OCI-M2 (cell line): ENCODE measurements around the gene MAPK13.

Experiments used
- DNase-seq: peaks from one replicate; lab custom pipeline; 2025; ENCODE audit not compliant: unreplicated experiment; lab: John Stamatoyannopoulos, UW

MAPK13 gene

DNA sequence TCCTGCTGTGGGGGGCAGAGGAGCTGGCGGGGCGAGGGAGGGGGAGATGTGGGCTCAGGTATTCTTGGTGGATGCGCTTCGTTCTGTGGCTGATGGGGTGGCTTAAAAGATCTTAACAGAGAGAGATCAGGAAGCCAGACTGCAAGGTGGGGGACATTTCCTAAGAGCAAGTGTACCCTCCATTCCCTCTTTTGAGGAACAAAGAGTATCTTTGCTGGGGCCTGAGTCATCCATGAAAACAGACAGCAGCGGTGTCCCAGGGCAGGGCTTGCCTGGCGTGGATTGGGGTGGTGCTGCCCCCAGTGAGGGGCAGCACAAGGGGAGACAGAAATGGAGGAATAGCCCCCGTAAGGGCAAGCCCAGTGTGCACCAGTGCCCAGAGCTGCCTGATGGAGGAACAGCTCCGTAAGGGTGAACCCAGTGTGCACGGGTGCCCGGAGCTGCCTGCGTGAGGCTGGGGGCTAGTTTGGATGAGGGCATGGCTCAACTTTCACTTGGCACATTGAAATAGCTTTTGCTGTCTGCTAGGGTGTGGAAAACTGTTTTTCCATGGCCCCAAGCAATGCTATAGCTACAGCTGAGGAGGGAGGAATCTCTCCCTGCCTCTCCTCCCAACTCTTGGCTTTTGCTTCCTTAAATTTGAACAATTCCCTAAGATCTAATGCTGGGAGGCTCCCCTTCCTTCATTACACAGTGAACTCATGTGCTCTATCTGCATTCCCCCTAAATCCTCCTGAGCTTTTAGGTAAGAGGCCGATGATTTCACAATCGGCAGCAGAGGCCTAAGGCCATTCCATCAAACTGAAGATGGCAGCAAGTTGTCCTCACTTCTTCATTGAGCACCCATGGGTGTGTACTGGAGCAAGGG is 12.9 kb downstream of the MAPK13 start:
- no peak for DNase-seq

DNA sequence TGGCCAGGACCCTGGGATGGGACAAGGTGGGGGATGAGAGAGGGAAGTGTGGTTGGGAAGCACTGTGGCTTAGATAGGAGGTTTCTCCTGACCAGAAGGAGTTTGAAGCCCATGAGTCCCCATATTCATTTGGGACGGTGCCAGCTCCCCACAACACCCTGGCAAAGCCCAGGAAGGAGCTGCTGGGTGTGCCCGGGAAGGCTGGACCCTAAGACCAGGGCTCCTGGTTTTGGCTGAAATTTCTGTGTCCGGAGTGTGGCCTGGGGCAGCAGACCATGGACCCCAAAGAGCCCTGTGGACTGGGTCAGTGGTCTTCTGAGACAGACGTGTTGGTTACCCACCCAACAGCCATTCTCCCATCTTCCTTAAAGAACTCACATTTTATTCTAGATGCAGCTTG is 15.2 kb downstream of the MAPK13 start:
- no peak for DNase-seq

DNA sequence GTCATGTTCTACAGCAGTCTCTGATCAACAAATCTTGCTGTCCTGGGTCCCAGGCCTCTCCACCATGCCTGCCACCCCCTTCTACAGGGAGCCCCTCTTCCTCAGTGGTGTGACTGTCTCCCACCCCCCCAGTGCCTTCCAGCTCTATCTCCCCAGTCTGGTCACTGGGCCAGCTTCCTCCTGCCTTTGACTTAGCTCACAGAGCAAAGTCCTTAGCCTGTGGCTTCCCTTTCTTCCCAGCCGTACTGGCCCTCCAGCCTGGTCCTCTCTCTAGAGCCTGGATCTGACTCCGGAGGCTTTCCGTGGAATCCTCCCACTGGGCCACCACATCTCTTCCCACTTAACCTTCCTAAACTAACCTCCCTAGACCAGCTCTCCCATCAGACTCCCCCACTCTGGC is 17.0 kb downstream of the MAPK13 start:
- DNase-seq, result no peak

DNA sequence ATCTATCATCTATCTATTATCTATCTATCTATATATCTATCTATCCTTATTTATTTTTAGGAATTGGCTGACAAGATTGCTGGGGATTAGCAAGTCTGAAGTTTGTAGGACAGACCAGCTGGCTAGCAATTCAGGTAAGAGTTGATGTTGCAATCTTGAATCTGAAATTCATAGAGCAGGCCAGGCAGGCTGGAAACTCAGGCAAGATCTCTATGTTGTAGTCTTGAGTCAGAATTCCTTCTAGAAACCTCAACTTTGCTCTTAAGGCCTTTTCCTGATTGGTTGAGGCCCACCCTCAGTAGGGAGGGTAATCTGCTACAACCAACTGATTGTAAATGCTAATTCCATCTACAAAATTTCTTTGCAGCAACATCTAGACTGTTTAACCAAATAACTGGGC is 19.2 kb downstream of the MAPK13 start:
- no peak for DNase-seq

DNA sequence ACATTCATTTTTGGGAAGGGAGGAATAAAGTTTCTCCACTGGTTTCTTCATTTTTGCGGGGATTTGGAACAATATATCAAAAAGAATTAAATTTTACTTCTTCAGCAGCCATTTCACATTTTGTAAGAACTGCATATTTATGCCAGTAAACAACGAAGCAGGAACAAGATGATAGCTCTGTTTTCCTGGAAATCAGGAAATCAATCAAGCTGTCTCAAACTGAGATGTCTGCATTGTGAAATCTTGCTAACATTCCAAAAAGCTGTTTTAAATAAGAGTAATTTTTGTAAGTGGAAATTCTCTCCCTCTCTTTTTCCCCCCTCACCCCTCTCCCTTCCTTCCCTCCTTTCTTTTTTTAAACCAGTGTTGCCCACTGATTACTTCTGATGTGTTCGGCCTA is 20.0 kb downstream of the MAPK13 start:
- no peak for DNase-seq

DNA sequence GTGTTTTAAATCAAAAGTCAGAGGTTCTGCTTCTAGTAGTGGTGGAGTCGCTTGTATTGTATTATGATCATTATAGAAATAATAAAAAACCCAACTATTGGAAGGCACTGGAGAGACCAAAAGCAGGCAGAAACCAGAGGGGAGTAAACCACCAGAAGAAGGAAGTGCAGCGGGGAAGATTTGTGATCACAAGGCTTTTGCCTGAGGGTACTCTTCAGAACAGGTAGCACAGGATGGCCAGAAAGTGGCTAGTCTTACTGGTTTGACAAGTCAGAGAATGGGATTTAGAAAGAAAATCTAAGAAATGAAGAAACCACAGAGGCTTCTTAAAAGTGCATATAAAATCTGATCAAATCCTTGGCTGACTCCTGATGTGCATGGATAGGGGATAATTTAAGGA is 24.0 kb downstream of the MAPK13 start:
- no peak for DNase-seq

GRCh38 chr6:36155662-36156061 is 25.3 kb downstream of the MAPK13 start:
- no peak for DNase-seq

DNA sequence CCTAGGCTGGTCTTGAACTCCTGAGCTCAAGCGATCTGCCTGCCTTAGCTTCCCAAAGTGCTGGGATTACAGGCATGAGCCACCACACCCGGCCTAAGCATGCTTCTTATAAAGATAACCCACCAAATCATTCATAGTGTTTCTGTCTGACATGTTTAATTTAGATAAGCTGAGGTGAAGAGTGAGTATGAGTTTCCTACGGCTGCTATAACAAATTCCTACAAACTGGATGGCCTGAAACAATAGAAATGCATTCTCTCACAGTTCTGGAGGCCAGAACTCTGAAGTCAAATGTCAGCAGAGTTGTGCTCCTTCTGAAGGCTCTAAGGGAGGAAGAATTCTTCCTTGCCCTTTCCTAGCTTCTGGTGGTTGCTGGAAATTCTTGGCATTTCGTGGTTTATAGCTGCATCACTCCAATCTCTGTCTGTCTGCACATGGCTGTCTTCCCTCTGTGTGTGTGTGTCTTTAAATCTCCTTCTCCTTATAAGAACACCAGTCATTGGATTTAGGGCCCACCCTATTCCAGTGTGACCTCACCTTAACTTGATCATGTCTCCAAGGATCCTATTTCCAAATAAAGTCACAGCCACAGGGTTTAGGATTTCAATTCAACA is 29.9 kb downstream of the MAPK13 start:
- no peak for DNase-seq

DNA sequence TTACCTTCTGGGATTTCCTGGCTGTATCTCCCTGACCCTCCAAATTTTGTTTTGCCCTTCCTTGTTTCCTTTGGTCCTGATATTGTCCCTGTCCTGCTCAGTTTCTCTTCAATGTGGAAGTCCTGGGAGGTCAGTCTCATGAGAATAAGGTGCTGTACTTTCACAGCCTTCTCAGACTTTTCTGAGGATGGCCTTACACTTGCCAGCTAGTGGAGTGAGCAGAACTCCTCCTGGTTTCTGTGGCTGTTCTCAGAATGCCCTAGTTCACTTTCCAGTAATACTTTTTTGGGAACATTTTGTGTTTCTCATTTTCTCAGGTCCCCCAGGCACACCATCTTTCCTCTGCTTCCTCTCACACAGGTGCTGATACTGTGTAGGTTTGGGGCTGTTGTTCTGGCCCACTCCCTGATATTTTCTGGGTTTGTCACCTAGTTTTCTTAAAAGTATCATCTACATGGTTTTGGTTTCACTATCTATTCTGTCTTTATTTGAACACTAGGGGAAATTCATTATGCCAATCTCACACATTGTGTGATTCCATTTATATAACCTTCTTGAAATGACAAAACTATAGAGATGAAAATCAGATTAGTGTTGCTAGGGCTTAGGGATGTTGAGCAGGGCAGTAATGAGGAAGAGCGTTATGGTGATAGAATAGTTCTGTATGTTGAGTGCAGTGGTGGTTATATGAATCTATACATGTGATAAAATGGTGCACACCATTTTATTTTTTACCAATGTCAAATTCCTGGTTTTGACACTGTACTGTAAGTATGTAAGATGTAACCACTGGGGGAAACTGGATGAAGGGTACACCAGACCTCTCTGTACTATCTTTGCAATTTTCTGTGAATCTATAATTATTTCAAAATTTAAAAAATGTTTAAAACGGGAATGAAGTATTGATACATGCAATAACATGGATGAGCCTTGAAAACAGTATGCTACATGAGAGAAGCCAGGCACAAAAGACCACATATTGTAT is 39.0 kb downstream of the MAPK13 start:
- no peak for DNase-seq

DNA sequence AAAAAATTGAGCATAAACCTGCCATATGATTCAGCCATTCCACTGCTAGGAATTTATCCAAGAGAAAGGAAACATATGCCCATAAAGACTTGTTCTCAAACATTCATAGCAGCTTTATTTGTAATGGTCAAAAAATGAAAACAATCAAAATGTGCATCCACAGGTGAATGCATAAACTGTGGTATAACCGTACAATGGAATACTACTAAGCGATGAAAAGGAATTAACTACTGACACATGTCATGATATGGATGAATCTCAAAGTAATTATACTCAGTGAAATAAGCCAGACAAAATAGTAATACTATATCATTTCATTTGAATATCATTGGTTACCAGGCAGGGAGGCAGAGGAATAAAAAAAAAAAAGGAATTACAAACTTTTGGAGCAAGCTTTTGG is 40.4 kb downstream of the MAPK13 start:
- no peak for DNase-seq

DNA sequence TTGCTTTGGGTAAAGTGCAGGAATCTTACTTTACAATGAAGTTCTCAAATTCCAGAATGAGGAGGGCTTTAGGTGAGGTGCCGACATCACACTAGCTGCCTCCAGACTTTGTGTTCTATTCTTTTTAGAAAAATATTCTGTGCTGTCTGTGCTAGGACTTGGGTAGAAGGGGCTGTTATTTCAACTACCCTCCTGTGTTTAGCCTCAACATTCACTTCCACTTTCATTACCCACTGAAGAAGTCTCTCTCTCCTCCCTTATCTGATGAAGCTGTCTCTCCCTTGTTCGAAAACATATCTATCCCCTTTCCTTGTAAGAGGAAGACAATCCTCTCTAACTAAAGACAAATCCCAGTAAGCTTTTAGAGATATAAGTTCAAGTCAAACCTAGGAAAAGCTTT is 41.3 kb downstream of the MAPK13 start:
- DNase-seq, result no peak

DNA sequence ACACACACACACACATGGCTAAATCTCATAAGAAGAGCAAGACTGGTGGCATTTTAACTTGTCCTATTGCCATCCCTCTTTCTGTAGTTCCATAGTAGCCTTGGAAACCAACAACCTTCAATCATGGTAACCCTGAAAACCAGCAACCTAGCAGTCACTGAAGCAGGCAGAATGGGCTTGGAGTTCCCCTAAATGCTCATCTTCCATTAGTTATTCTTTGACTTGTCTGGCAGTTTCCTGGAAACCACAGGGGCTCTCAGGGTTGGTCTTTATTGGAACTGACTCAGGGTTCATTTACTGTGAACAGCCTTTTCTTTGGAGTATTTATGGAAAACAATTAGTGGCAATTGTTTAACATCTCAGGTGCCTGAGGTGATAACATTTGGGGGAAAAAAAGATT is 46.9 kb downstream of the MAPK13 start:
- DNase-seq, result no peak

DNA sequence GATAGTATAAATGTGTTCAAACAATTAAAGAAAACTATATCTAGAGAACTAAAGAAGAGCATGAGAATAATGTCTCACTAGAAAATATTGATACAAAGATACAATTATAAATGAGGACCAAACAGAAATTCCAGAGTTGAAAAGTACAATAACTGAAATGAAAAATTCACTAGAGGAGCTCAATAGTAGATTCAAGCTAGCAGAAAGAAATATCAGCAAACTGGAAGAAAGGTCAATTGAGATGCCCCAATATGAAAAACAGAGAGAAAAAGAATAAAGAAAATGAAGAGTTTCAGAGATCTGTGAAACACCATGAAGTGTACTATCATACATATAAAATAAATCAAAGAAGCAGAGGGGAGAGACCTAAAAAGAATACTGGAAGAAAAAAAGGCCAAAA is 48.2 kb downstream of the MAPK13 start:
- no peak for DNase-seq

DNA sequence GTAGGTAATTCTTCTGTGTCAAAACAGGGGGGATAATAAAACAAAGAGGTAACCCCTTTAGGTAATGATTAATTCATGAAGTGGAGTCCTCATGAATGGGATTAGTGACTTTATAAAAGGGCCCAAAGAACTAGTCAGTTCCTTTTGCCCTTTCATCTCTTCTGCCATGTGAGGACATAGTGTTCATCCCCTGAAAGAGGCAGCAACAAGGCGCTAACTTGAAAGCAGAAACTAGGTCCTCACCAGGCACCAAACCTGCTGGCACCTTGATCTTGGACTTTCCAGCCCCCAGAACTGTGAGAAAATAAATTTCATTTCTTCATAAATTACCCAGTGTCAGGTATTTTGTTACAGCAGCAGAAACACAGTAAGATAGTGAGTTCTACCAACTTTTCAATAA is 49.8 kb downstream of the MAPK13 start:
- no peak for DNase-seq

GRCh38 chr6:36184311-36184710 is 54.0 kb downstream of the MAPK13 start:
- DNase-seq, result no peak

- DNase-seq, result no peak
Observed at GRCh38 chr6:36186199-36186598, 55.9 kb downstream of the MAPK13 start.

DNA sequence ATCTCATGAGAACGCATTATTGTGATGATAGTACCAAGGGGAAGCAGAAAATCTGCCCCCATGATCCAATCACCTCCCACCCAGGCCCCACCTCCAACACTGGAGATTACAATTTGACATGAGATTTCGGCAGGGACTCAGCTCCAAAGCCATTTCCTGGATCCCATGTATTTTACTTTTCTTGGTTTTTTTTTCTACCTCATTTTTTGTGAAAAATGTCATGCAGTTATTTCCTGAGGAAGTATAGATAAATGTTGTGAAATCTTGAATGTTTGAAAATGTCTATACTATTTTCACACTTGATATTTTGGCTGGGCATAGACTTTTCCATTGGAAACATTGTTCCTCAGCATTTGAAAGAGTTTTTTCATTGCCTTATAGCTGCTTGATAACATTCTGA is 57.1 kb downstream of the MAPK13 start:
- no peak for DNase-seq
